Measurements from ENCODE around the gene CZIB.
"Not testable (repeated sequence)": the region's sequence is repeated elsewhere in the genome, so short reads cannot be mapped to it uniquely, and the experiment has no call there.

The CZIB gene

GRCh38 chr1:53198241-53198651 lies 22.2 kb downstream of the CZIB start:
- Histone ChIP-seq H3K4me3 (ENCODE audit: low read length) (no peak overlapping the region), H3K27me3 (ENCODE audit: control insufficient read depth, insufficient read depth, low read length) (peaks cover 11% of the 10 kb centered on the region), H3K4me1 (ENCODE audit: control insufficient read depth, low read depth, low read length) (peaks cover 12% of the 10 kb centered on the region), H3K9me3 (ENCODE audit: control insufficient read depth, low read depth, low read length) (no peaks in the 10 kb centered on the region), H3K36me3 (ENCODE audit: control insufficient read depth, low read depth, low read length) (peaks cover 14% of the 10 kb centered on the region), H3K9ac (ENCODE audit: low read length) (no peak overlapping the region), H3K27ac (ENCODE audit: low read length) (no peak overlapping the region)

- H3K4me3 ChIP-seq (ENCODE audit: low read length) = peak overlapping the region; percentile 89
- peak overlapping the region; percentile 86 for H3K9ac ChIP-seq (ENCODE audit: low read length)
- H3K9me3 ChIP-seq (ENCODE audit: control insufficient read depth, low read depth, low read length) = no peaks in the 10 kb centered on the region
- peaks cover 12% of the 10 kb centered on the region for H3K4me1 ChIP-seq (ENCODE audit: control insufficient read depth, low read depth, low read length)
- peaks cover 7% of the 10 kb centered on the region for H3K36me3 ChIP-seq (ENCODE audit: control insufficient read depth, low read depth, low read length)
- H3K27ac ChIP-seq (ENCODE audit: low read length) = peak overlapping the region; percentile 24
- peaks cover 11% of the 10 kb centered on the region for H3K27me3 ChIP-seq (ENCODE audit: control insufficient read depth, insufficient read depth, low read length)
These were observed 22.9 kb downstream of the CZIB start for GRCh38 chr1:53197291-53198200.

- no peaks in the 10 kb centered on the region for H3K9me3 ChIP-seq (ENCODE audit: control insufficient read depth, low read depth, low read length)
- H3K4me1 ChIP-seq (ENCODE audit: control insufficient read depth, low read depth, low read length) = peaks cover 12% of the 10 kb centered on the region
- peak within 1 kb of the TSS; percentile 24 for H3K27ac ChIP-seq (ENCODE audit: low read length)
- no peaks in the 10 kb centered on the region for H3K36me3 ChIP-seq (ENCODE audit: control insufficient read depth, low read depth, low read length)
- H3K4me3 ChIP-seq (ENCODE audit: low read length) = peak within 1 kb of the TSS; percentile 89
- H3K27me3 ChIP-seq (ENCODE audit: control insufficient read depth, insufficient read depth, low read length) = peaks cover 11% of the 10 kb centered on the region
- H3K9ac ChIP-seq (ENCODE audit: low read length) = peak within 1 kb of the TSS; percentile 86
These were observed 23.7 kb downstream of the CZIB start, which contains the start of gene CPT2 for GRCh38 chr1:53196485-53197290. Gene CPT2, plus strand, starts transcription at chr1:53196824. Its CDS starts 120 bp downstream, at chr1:53196944.

GRCh38 chr1:53196017-53196484 lies 24.4 kb downstream of the CZIB start:
- Histone ChIP-seq H3K9me3 (ENCODE audit: control insufficient read depth, low read depth, low read length) (no peaks in the 10 kb centered on the region), H3K27ac (ENCODE audit: low read length) (no peak overlapping the region), H3K4me1 (ENCODE audit: control insufficient read depth, low read depth, low read length) (peaks cover 12% of the 10 kb centered on the region), H3K27me3 (ENCODE audit: control insufficient read depth, insufficient read depth, low read length) (peaks cover 11% of the 10 kb centered on the region), H3K36me3 (ENCODE audit: control insufficient read depth, low read depth, low read length) (no peaks in the 10 kb centered on the region), H3K4me3 (ENCODE audit: low read length) (peak overlapping the region; percentile 89), H3K9ac (ENCODE audit: low read length) (peak overlapping the region; percentile 86)

GRCh38 chr1:53195246-53196016 lies 25.0 kb downstream of the CZIB start:
- Histone ChIP-seq H3K27ac (ENCODE audit: low read length) (no peak overlapping the region), H3K27me3 (ENCODE audit: control insufficient read depth, insufficient read depth, low read length) (peaks cover 11% of the 10 kb centered on the region), H3K4me3 (ENCODE audit: low read length) (peak overlapping the region; percentile 89), H3K36me3 (ENCODE audit: control insufficient read depth, low read depth, low read length) (no peaks in the 10 kb centered on the region), H3K9me3 (ENCODE audit: control insufficient read depth, low read depth, low read length) (no peaks in the 10 kb centered on the region), H3K9ac (ENCODE audit: low read length) (no peak overlapping the region), H3K4me1 (ENCODE audit: control insufficient read depth, low read depth, low read length) (peaks cover 12% of the 10 kb centered on the region)

GRCh38 chr1:53190210-53190611 lies 30.2 kb downstream of the CZIB start:
- no peaks in the 10 kb centered on the region for H3K27me3 ChIP-seq (ENCODE audit: control insufficient read depth, insufficient read depth, low read length)
- no peak overlapping the region for H3K27ac ChIP-seq (ENCODE audit: low read length)
- H3K9ac ChIP-seq (ENCODE audit: low read length) = no peak overlapping the region
- no peaks in the 10 kb centered on the region for H3K36me3 ChIP-seq (ENCODE audit: control insufficient read depth, low read depth, low read length)
- no peak overlapping the region for H3K4me3 ChIP-seq (ENCODE audit: low read length)
- no peaks in the 10 kb centered on the region for H3K4me1 ChIP-seq (ENCODE audit: control insufficient read depth, low read depth, low read length)
- no peaks in the 10 kb centered on the region for H3K9me3 ChIP-seq (ENCODE audit: control insufficient read depth, low read depth, low read length)

- Histone ChIP-seq H3K4me1 (ENCODE audit: control insufficient read depth, low read depth, low read length) (no peaks in the 10 kb centered on the region), H3K9ac (ENCODE audit: low read length) (no peak overlapping the region), H3K27me3 (ENCODE audit: control insufficient read depth, insufficient read depth, low read length) (no peaks in the 10 kb centered on the region), H3K36me3 (ENCODE audit: control insufficient read depth, low read depth, low read length) (no peaks in the 10 kb centered on the region), H3K9me3 (ENCODE audit: control insufficient read depth, low read depth, low read length) (no peaks in the 10 kb centered on the region), H3K4me3 (ENCODE audit: low read length) (no peak overlapping the region), H3K27ac (ENCODE audit: low read length) (no peak overlapping the region)
These were observed 31.4 kb downstream of the CZIB start for GRCh38 chr1:53189061-53189460.

GRCh38 chr1:53188099-53188498 lies 32.3 kb downstream of the CZIB start:
- Histone ChIP-seq H3K9ac (ENCODE audit: low read length) (no peak overlapping the region), H3K4me1 (ENCODE audit: control insufficient read depth, low read depth, low read length) (no peaks in the 10 kb centered on the region), H3K4me3 (ENCODE audit: low read length) (no peak overlapping the region), H3K36me3 (ENCODE audit: control insufficient read depth, low read depth, low read length) (no peaks in the 10 kb centered on the region), H3K9me3 (ENCODE audit: control insufficient read depth, low read depth, low read length) (no peaks in the 10 kb centered on the region), H3K27ac (ENCODE audit: low read length) (no peak overlapping the region), H3K27me3 (ENCODE audit: control insufficient read depth, insufficient read depth, low read length) (no peaks in the 10 kb centered on the region)

GRCh38 chr1:53187401-53187800 lies 33.0 kb downstream of the CZIB start:
- no peak overlapping the region for H3K4me3 ChIP-seq (ENCODE audit: low read length)
- H3K9me3 ChIP-seq (ENCODE audit: control insufficient read depth, low read depth, low read length) = no peaks in the 10 kb centered on the region
- no peak overlapping the region for H3K9ac ChIP-seq (ENCODE audit: low read length)
- H3K36me3 ChIP-seq (ENCODE audit: control insufficient read depth, low read depth, low read length) = no peaks in the 10 kb centered on the region
- H3K27ac ChIP-seq (ENCODE audit: low read length) = no peak overlapping the region
- H3K27me3 ChIP-seq (ENCODE audit: control insufficient read depth, insufficient read depth, low read length) = peaks cover 3% of the 10 kb centered on the region
- no peaks in the 10 kb centered on the region for H3K4me1 ChIP-seq (ENCODE audit: control insufficient read depth, low read depth, low read length)

GRCh38 chr1:53186533-53186932 lies 33.9 kb downstream of the CZIB start:
- no peak overlapping the region for H3K27ac ChIP-seq (ENCODE audit: low read length)
- no peaks in the 10 kb centered on the region for H3K36me3 ChIP-seq (ENCODE audit: control insufficient read depth, low read depth, low read length)
- no peaks in the 10 kb centered on the region for H3K4me1 ChIP-seq (ENCODE audit: control insufficient read depth, low read depth, low read length)
- H3K9me3 ChIP-seq (ENCODE audit: control insufficient read depth, low read depth, low read length) = no peaks in the 10 kb centered on the region
- no peak overlapping the region for H3K4me3 ChIP-seq (ENCODE audit: low read length)
- no peak overlapping the region for H3K9ac ChIP-seq (ENCODE audit: low read length)
- H3K27me3 ChIP-seq (ENCODE audit: control insufficient read depth, insufficient read depth, low read length) = peaks cover 3% of the 10 kb centered on the region

GRCh38 chr1:53185955-53186297 lies 34.5 kb downstream of the CZIB start:
- H3K27me3 ChIP-seq (ENCODE audit: control insufficient read depth, insufficient read depth, low read length); H3K4me3 ChIP-seq (ENCODE audit: low read length); H3K9ac ChIP-seq (ENCODE audit: low read length); H3K36me3 ChIP-seq (ENCODE audit: control insufficient read depth, low read depth, low read length); H3K9me3 ChIP-seq (ENCODE audit: control insufficient read depth, low read depth, low read length); H3K27ac ChIP-seq (ENCODE audit: low read length); H3K4me1 ChIP-seq (ENCODE audit: control insufficient read depth, low read depth, low read length): not testable (repeated sequence)
